HG03280 (cell line): ENCODE data around the gene AGMAT.

ENCODE experiments used
- ATAC-seq: cut with Tn5 transposase; IDR thresholded peaks from one replicate; pipeline ENCODE4 v1.9.1; 2021; ENCODE audit warnings: mild to moderate bottlenecking, moderate library complexity; ENCODE audit not compliant: unreplicated experiment

Gene AGMAT

GRCh38 chr1:15570861-15571260 is 14.0 kb downstream of the AGMAT start:
- ATAC-seq, result no peak

- ATAC-seq, result no peak
These were observed 16.3 kb downstream of the AGMAT start for GRCh38 chr1:15568387-15569073.

- ATAC-seq, result no peak
These were observed 25.6 kb downstream of the AGMAT start for GRCh38 chr1:15559189-15559810.

GRCh38 chr1:15558516-15558915 is 26.3 kb downstream of the AGMAT start:
- ATAC-seq, result no peak

- no peak for ATAC-seq
These were observed 27.3 kb downstream of the AGMAT start for GRCh38 chr1:15557594-15557993.

GRCh38 chr1:15557008-15557407 is 27.8 kb downstream of the AGMAT start:
- ATAC-seq, result no peak

- no peak for ATAC-seq
These were observed 34.3 kb downstream of the AGMAT start for GRCh38 chr1:15550573-15550972.

GRCh38 chr1:15546641-15547040 is 38.2 kb downstream of the AGMAT start:
- no peak for ATAC-seq

GRCh38 chr1:15543589-15544568 is 41.0 kb downstream of the AGMAT start:
- no peak for ATAC-seq

GRCh38 chr1:15543251-15543588 is 41.6 kb downstream of the AGMAT start:
- ATAC-seq, result no peak

- ATAC-seq, result no peak
These were observed 42.2 kb downstream of the AGMAT start for GRCh38 chr1:15542388-15543250.

GRCh38 chr1:15541231-15541792 is 43.5 kb downstream of the AGMAT start:
- no peak for ATAC-seq

GRCh38 chr1:15540186-15540585 is 44.7 kb downstream of the AGMAT start:
- ATAC-seq, result no peak

GRCh38 chr1:15538771-15539170 is 46.1 kb downstream of the AGMAT start:
- ATAC-seq, result no peak

- ATAC-seq, result no peak
These were observed 53.2 kb downstream of the AGMAT start for GRCh38 chr1:15531682-15532081.

- no peak for ATAC-seq
These were observed 53.8 kb downstream of the AGMAT start for GRCh38 chr1:15531003-15531402.

GRCh38 chr1:15526490-15527339 is 58.1 kb downstream of the AGMAT start, which contains the start of gene DNAJC16:
TSS of gene DNAJC16 (plus strand) at chr1:15526848. CDS start at chr1:15529106, 2,258 bp downstream.
- peak; percentile 49 for ATAC-seq

- ATAC-seq, result no peak
These were observed 58.8 kb downstream of the AGMAT start for GRCh38 chr1:15526021-15526489.
